Measurements from ENCODE around the gene MAST1.

DNA sequence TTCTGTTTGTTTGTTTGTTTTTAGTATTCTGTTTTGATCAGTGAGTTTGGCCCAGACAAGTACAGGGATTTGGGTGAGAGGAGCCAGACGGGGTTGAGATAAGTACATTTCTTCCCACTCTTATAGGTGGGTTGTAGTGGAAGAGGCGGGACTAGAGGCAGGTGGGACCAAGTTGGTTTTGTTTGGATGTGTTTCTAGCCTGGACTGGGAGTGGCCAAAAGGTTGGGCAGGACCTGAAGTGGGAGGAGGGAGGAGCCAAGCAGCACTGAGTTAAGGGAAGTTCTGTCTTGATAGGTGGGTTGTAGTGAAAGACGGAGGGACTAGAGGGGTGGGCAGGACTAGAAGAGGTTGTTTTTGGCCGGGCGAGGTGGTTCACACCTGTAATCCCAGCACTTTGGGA, 33.9 kb downstream of the MAST1 start:
- TF ChIP-seq CTCF (IDR thresholded peaks at IDR 0.05) (no peak), POLR2A (IDR thresholded peaks at IDR 0.05) (no peak)

Measured in testis (tissue), 2 donors.